ENCODE data around the gene HSPB6.
"Not testable (repeated sequence)": the region's sequence is repeated elsewhere in the genome, so short reads cannot be mapped to it uniquely, and the experiment has no call there.

Gene HSPB6

DNA sequence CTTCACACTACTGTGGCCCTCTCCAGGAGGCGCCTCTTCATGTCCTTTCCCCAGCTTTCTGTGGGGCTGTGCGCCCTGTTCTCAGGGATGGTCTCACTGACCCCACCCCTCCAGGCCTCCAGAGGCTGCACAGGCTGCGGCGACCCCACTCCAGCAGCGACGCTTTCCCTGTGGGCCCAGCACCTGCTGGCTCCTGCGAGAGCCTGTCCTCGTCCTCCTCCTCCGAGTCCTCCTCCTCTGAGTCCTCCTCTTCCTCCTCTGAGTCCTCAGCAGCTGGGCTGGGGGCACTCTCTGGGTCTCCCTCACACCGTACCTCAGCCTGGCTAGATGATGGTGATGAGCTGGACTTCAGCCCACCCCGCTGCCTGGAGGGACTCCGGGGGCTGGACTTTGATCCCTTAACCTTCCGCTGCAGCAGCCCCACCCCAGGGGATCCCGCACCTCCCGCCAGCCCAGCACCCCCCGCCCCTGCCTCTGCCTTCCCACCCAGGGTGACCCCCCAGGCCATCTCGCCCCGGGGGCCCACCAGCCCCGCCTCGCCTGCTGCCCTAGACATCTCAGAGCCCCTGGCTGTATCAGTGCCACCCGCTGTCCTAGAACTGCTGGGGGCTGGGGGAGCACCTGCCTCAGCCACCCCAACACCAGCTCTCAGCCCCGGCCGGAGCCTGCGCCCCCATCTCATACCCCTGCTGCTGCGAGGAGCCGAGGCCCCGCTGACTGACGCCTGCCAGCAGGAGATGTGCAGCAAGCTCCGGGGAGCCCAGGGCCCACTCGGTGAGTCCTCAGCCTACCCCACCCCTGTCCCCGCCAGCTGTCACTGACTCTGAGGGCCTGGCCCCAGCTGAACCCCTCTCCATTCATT is 29.7 kb upstream of the HSPB6 start:
- DNase-seq (ENCODE audit: low read depth in 2 of 2), result no peak

GRCh38 chr19:35785339-35785627 is 28.5 kb upstream of the HSPB6 start:
- DNase-seq (ENCODE audit: low read depth in 2 of 2), result no peak

DNA sequence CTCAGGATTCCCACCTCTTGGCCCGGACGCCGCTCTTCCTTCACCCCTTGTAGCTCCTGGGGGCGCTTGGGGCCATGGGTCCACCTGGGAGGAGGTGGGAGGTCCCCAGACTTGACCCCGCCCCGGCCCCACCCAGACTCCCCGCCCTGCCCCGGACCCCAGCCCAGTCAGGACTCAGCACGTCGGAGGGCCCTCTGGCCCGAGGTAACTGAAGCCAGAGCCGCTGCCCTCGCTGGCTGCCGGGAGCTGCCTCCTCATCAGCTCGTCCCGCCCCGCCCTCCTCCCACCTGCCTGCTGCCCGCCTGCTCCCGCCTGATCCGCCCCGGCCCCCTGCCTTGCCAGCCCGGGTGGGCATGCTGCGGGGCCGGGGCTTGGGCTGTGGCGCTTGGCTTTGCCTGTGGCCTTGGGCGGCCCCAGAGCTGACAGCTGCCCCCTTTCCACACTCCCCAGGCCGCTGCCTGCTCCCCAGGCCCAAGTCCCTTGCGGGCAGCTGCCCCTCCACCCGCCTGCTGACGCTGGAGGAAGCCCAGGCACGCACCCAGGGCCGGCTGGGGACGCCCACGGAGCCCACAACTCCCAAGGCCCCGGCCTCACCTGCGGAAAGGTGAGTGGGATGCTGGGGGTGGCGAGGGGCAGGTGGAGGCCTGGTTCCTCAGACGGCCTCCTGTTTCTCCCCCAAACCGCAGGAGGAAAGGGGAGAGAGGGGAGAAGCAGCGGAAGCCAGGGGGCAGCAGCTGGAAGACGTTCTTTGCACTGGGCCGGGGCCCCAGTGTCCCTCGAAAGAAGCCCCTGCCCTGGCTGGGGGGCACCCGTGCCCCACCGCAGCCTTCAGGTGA is 27.9 kb upstream of the HSPB6 start:
- no peak for DNase-seq (ENCODE audit: low read depth in 2 of 2)

DNA sequence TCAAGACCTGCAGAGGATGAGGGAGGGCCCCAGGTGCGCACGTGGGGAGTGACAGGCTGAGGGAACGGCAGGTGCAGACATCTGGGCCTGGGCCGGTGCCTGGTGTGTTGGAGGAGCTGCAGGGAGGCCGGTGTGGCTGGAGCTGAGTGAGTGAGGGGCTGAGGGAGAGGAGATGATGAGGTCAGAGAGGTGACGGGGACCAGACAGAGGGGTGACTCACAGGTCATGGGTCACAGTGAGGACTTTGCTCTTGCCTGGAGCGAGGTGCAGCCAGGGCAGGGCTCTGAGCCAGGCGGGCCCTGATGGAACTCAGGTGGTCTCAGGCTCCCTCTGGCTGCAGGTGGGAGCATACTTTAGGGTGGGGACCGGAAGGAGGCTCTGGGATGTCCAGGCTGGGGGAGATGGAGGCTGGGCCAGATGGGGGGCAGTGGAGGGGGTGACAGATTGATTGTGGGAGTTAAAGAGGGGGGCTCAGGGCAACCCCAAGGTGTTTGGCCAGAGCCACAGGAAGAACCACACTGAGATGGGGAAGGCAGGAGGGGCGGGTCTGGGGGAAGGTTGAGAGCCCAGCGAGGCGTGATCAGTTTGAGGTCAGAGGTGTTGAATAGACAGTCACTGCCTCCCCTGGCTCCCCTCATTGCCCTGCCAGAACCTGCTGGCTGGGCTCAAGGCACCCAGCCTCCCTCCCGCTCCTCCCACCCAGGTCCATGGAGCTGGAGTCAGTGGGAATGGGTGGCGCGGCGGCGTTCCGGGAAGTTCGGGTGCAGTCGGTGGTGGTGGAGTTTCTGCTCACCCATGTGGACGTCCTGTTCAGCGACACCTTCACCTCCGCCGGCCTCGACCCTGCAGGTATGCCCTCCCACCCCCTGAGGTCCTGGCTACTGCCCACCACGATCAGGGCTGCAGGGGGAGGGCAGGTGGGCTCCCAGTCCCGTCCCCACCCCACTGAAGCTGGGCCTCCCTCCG is 26.9 kb upstream of the HSPB6 start:
- DNase-seq (ENCODE audit: low read depth in 2 of 2), result no peak

DNA sequence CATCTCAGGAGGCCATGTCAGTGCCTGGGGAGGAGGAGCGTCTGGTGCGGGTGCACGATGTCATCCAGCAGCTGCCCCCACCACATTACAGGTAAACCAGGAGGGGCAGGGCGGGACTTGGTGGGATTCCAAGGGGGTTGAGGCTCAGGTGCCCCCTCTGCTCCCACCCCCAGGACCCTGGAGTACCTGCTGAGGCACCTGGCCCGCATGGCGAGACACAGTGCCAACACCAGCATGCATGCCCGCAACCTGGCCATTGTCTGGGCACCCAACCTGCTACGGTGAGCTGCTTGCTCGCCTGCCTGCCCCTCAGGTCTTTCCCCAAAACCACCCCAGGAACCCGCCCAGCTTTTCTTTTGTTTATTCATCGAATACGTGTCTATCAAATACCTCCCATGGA is 25.8 kb upstream of the HSPB6 start:
- DNase-seq (ENCODE audit: low read depth in 2 of 2), result no peak

DNA sequence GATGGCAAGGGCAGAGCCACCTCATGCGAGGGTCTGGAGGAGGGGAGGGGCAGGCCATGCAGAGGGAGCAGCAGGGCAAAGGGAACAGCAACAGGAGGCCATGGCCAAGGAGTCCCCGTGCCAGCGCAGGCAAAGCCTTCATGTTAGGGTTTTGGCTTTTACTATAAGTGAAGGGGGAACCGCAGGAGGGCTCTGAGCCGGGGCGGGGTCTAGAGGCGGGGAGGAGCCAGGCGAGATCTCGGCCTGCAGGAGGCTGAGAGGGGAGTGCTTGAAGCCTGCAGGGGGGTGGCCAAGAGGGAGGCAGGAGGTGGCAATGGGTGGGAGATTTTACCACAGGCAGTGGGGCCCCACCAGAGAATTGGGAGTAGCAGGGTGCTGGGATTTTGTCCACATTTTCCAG is 24.8 kb upstream of the HSPB6 start:
- no peak for DNase-seq (ENCODE audit: low read depth in 2 of 2)

GRCh38 chr19:35780717-35781116 is 23.9 kb upstream of the HSPB6 start:
- no peak for DNase-seq (ENCODE audit: low read depth in 2 of 2)

GRCh38 chr19:35780058-35780457 is 23.2 kb upstream of the HSPB6 start:
- no peak for DNase-seq (ENCODE audit: low read depth in 2 of 2)

DNA sequence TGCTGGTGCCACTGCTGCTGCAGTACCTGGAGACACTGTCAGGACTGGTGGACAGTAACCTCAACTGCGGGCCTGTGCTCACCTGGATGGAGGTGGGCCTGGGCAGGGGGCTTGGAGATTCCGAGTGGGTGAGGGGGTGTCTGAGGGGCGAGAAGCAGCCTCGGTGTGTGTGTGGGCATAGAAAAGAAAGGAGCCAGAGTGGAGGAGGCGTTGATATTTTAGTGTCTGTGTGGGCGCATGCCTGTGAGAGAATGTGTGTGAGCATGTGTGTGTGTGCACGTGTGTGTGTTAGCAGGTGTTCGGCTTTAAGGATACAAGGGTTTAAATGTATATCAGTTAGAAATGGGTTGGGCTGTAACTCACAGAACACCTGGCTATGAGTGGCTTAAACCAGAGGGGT is 22.2 kb upstream of the HSPB6 start:
- no peak for DNase-seq (ENCODE audit: low read depth in 2 of 2)

DNA sequence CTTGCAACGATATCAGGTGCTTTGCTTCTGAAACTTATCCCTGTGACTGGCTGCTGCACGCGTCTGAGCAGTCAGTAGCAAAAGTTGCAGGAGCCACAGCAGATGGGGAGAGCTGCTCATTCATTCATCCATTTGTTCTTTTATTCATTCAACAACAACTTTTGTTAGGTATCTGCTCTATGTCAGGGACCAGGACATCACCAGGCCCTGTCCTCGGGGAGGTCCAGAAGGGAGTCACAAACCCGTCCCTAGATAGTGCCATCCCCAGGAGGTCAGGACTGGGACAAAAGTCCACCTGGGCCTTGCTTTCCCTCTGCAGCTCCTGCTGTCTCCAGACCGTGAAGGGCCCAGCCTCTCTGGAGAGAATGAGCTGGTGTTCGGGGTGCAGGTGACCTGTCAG is 21.1 kb upstream of the HSPB6 start:
- no peak for DNase-seq (ENCODE audit: low read depth in 2 of 2)

DNA sequence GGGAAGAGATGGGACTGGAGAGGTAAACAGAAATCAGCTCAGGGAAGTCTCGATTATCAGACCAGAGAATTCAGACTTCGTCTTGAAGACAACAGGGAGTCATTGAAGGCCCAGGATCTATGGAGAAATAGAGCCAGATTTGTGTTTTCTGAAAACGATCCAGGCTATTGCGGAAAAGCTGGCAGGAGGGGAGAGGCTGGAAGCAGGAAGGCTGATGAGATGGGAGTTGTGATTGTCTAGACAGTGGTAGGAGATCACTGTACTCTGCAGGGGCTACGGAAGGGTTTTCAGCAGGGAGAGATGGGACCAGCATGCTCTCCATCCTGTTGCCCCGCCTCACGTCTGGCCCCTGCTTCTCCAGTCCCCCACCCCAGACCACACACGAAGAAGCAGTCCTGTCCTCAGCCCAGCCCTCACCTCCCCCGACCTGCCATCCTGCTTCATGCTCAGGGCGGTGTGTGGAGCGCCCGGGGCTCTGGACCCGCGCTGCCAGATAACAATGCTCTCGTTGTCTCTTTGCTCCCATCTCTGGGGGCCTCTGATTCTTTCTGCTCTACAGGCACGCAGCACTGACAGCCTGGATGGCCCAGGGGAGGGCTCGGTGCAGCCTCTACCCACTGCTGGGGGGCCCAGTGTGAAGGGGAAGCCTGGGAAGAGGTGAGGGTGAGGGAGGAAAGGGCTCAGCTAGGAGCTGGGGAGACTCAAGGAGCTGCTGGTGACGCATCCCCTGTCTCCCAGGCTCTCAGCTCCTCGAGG is 20.4 kb upstream of the HSPB6 start:
- DNase-seq (ENCODE audit: low read depth in 2 of 2), result no peak

DNA sequence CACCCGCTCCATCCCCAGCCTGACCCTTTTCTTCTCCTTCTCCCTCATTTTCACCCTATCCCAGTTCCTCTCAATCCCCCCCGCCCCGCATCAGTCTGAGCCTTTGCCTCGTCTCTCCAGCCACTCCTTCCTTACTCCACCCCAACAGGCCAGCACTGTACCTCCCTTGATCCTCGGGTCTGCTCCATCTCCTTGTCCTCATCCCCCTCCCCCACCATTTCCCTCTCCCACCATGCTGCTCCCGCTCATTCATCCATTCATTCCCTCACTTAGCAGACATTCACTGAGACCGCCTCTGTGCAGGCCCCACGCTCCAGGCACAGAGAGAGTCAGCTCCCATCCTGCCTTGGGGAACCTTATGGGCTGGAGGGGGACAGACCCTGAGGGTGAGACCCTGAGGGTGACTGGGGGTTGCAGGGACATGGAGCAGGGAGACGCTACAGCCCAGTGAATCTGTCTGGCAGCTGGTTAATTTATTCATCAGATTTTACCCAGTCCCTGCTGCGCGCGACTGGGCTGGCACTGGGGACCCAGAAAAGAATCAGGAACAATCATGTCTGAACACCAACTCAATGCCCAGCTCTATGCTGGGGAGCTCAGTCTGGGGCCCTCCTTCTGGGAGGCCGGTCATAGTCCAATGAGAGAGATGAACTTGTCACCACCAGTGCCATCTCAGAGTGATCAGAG is 19.4 kb upstream of the HSPB6 start:
- no peak for DNase-seq (ENCODE audit: low read depth in 2 of 2)

- peak; percentile 97 for DNase-seq (ENCODE audit: low read depth in 2 of 2)
Measured at GRCh38 chr19:35775298-35776101, 18.7 kb upstream of the HSPB6 start, which contains the start of gene ARHGAP33. TSS of gene ARHGAP33 (plus strand) at chr19:35775564. CDS start at chr19:35775659, 95 bp downstream.

DNA sequence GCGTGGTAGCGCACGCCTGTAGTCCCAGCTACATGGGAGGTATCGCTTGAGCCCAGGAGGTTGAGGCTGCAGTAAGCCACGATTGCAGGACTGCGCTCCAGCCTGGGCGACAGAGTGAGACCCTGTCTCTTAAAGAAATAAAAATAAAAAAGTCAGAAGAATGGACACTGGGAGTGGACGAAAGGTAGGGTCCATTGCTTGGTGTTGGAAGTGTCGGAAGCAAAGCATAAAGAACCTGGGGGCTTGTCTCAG is 18.1 kb upstream of the HSPB6 start:
- DNase-seq (ENCODE audit: low read depth in 2 of 2), result no peak

DNA sequence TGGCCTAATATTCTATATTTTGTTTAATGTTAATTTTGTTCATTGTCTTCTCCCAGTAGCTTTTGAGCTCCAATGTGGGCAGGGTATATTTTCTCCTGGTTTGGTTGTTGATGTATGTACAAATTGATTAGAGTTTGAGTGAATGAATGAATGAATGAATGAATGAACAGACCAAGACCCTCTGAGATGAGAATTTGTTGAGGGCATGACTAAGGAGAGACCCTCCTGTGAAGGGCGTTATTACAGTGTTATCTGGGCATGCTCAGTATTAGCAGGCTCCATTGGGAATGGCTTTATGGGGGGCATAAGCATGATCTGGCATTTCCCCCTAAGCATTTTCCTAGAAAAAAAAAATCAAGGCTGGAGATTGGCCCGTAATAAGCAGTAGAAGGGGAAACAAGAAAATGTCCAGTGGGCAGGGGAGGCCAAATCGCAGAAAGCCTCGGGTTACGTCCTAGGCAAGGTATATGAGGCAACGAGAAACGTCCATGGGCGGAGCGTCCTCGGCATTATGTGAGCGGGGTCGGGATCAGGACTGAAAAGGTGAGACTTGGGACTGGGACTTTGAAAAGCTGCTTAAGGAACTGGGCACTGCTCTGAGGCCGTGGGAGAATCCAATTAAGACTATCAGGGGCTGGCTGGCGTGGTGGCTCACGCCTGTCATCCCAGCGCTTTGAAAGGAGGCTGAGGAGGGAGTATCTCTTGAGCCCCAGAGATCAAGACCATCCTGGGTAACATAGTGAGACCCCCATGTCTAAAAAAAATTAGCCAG is 17.6 kb upstream of the HSPB6 start:
- DNase-seq (ENCODE audit: low read depth in 2 of 2), result no peak

- no peak for DNase-seq (ENCODE audit: low read depth in 2 of 2)
Measured at GRCh38 chr19:35773020-35773806, 16.4 kb upstream of the HSPB6 start.

DNA sequence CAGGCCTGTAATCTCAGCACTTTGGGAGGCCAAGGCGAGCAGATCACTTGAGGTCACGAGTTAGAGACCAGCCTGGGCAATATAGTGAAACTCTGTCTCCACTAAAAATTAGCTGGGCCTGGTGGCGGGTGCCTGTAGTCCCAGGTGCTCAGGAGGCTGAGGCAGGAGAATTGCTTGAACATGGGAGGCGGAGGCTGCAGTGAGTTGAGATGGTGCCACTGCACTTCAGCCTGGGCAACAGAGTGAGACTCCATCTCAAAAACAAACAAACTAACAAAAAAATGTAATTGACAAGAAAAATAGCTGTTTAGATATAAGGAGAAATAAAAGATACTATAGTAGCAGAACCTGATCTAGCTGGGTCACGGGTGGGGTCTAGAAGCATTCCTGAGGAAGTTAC is 15.5 kb upstream of the HSPB6 start:
- not testable (repeated sequence) for DNase-seq (ENCODE audit: low read depth in 2 of 2)

DNA sequence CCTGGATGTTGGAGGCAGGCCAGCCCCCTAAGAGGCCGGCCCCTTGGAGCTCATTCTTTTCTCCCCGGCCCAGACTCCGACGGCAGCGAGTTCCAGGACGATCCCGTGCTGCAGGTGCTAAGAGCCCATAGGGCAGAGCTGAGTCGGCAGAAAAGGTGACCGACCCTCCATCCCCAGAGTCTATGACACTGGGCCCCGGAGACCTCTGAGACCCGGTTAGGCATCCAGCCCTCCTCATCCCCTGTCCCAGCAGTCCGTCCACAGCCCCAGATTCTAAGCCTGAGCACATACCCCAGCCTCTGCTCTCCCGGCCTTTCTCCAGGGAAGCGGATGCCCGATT is 11.2 kb upstream of the HSPB6 start:
- DNase-seq (ENCODE audit: low read depth in 2 of 2), result no peak

All from activated CD8-positive, alpha-beta memory T cell treated with anti-CD3 and anti-CD28 coated beads for 4 hours (primary cell).